ENCODE results near the gene ZNF761. TPM values are rescaled to one million over a fixed set of nuclear protein-coding genes. Genes with fewer than 3 reads are reported as not detected.

Gene ZNF761
- total and polyA plus RNA-seq, 2 of the 13 experiments (the other 11 are each of a cell fraction or from before 2014, with no cell fraction given): 11.6 to 16.2 TPM

GRCh38 chr19:53467485-53468262 is 35.9 kb downstream of the ZNF761 start, which contains the start of gene ZNF813 (continued):
- TF ChIP-seq UBTF (CRISPR knock-in tag; IDR thresholded peaks at IDR 0.05) (peak; percentile 9; the same call in 1 of the 2 replicates), ZNF777 (CRISPR knock-in tag; IDR thresholded peaks at IDR 0.05) (no peak), KDM4B (CRISPR knock-in tag; IDR thresholded peaks at IDR 0.05) (no peak), ZNF44 (CRISPR knock-in tag; IDR thresholded peaks at IDR 0.05) (no peak), ONECUT2 (CRISPR knock-in tag; IDR thresholded peaks at IDR 0.05) (no peak), ZSCAN29 (CRISPR knock-in tag; conservative IDR thresholded peaks at IDR 0.05) (no peak), MAFG (CRISPR knock-in tag; IDR thresholded peaks at IDR 0.05) (no peak), HNRNPL (IDR thresholded peaks at IDR 0.05; ENCODE audit: low read depth, low read length) (no peak), MTA3 (CRISPR knock-in tag; IDR thresholded peaks at IDR 0.05) (no peak), ZNF740 (CRISPR knock-in tag; IDR thresholded peaks at IDR 0.05) (no peak), ATM (IDR thresholded peaks at IDR 0.05; ENCODE audit: borderline replicate concordance) (no peak), ZFP37 (CRISPR knock-in tag; IDR thresholded peaks at IDR 0.05; ENCODE audit: borderline replicate concordance) (0 out of 2 replicates have a peak, but pooled peaks have one; percentile 33), EZH2 (conservative IDR thresholded peaks at IDR 0.05; ENCODE audit: low read depth, low read length) (no peak), ZBTB40 (IDR thresholded peaks at IDR 0.05) (no peak), ZBTB40 (CRISPR knock-in tag; IDR thresholded peaks at IDR 0.05) (no peak)

Data from HepG2 (cell line).